Germinal center (tissue), 1 donor: ENCODE data around the gene CSH2.
A peak's percentile ranks its signal among the peaks of the same experiment; 100 is the strongest.

Source experiments
- DNase-seq: peaks from one replicate; pipeline ENCODE4 v3.0.0; 2012; ENCODE audit warnings: mixed read lengths, low spot score

The CSH2 gene

DNA sequence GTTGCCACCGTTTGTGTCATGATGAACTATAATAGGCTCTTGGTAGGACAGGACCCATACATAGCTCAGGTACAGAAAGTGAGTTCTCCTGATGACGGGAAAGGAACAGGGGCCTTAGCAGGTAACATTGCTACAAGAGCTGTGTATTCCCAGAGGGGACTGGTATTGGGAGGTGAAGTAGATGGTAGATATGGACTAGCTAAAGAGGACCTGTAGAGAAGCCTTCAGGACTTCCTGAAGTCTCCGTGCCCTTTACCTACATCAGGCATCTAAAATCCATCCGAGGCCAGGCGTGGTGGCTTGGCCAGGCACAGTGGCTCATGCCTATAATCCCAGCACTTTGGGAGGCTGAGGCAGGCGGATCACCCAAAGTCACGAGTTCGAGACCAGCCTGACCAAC, 18.3 kb downstream of the CSH2 start:
- no peak for DNase-seq

DNA sequence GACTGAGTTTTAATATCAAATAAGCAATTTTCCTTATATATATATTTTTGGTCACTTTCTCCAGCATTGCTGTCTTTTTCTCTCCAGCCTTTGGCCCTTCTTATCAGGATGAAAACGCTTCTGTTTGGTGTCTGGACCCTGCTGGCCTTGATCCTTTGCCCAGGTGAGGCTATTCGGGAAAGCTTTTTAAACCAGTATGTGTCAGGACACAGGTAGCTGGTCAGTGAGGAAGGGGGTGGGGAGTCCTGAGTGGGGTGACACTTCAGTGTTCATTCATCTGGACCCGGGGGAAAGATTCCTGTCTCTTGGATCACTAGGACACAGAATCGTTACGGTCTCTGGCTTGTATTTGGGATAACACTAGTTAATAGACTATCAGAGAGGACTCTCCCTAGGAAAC, 18.8 kb downstream of the CSH2 start:
- DNase-seq, result no peak

DNA sequence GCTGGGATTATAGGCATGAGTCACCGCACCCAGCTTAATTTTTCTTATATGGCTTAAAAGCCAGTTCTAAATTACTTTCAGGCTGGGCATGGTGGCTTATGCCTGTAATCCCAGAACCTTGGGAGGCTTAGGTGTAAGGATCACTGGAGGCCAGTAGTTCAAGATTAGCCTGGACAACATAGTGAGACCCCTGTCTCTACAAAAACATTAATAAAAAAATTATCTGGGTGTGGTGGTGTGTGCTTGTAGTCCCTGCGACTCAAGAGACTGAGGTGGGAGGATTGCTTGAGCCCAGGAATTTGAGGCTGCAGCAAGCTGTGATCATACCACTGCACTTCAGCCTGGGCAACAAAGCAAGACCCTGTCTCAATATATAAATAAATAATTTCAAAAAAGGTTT, 20.2 kb downstream of the CSH2 start:
- DNase-seq, result no peak

DNA sequence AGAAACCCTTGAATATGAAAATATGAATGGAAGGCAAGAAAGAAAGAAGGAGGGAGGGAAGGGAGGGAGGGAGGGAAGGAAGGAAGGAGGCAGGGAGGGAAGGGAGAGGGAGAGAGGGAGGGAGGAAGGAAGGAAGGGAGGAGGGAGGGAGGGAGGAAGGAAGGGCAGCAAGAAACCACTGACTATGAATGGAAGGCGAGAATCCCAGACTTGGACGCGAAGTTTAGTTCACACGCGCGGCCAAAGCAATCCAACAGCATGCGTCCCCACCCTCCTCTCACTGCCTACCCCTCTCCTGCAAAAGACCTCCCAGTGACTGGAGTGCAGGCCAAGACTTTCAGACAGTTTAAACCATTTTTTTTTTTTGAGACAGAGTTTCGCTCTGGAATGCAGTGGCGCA, 23.1 kb downstream of the CSH2 start:
- DNase-seq, result no peak

DNA sequence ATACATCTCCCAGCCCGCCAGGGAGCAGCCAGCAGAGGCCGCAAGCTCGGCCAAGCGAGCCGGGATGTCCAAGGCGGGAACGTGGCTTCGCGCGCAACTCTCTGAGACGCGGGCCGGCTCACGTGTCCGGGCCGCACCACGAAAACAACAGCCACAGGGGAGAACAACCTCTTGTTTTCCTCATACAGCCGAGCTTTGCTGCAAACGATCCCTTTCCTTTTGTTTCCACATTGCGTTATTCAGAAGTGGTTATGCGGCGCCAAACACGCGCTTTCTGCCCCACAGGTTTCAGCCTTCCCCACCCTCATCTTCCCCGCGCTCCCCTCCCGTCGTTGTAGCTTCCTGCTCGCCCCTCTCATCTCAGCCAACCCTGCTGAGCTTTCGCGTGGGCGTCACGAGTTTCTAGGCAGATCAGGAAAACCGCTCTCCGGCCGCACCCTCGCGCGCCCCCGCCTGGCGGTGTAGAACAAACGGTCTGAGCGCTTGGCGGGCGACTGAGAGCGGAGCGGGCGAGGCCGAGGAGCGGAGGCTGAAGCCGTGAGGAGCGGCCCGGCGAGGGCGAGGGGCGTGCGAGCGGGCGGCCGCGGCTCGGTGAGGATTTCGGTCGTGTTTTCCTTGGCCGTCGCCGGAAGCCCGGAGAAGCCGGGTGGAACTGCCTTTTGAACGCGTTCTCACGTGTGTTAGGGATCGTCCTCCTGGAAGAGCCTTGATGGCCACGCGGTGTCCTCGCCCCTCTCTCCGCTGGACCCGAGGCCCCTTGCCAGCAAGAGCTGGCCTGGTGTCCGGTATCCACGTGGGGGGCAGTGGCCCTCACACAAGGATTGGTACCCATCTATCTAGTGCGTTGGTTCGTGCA, 24.4 kb downstream of the CSH2 start:
- DNase-seq, result peak; percentile 97

DNA sequence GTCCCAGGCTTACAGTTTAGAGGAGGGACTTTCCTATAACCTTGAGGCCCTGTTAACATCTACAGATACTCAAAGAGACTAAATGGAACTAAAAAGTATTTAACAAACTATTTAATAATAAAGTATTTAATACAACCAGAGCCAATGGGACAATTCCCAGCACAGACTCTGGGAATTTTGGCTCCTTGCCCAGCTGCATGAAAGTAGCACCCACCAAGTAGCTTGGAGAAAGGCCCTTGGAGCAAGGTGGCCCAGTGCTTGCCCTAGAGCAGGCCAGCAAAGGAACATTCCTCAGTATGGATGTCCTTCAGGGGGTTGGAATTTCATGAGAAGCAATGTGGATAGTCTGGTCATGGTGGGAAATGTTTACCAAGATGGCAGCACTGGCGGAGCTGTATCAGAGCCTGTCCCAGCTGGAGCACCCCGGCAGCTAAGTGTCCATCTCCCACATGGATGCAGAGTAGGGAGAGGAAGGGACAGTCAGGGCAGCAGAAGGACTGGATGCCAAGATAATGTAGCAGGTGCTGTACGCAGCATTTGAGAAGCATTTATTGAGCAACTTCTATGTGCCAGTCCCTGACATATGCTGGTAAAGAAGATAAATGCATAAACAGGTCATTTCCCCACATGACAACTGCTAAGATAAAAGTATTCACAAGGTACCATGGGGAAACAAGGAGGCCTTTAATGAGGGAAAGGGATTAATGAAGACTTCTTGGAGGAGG, 25.8 kb downstream of the CSH2 start:
- no peak for DNase-seq

DNA sequence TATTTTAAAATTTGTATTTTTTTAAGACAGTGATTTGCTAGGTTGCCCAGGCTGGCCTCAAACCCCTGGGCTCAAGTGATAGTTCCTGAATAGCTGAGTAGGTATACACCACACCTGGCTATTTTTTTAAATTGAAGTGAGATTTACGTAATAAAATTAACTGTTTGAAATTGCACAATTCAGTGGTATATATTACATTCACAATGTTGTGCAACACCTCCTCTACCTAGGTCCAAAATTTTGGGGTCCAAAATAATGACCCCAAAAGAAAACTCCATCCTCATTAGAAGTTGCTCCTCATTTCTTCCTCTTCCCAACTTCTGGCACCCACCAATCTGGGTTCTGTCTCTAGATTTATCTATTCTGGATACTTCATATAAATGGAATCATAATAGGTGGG, 28.0 kb downstream of the CSH2 start:
- no peak for DNase-seq

DNA sequence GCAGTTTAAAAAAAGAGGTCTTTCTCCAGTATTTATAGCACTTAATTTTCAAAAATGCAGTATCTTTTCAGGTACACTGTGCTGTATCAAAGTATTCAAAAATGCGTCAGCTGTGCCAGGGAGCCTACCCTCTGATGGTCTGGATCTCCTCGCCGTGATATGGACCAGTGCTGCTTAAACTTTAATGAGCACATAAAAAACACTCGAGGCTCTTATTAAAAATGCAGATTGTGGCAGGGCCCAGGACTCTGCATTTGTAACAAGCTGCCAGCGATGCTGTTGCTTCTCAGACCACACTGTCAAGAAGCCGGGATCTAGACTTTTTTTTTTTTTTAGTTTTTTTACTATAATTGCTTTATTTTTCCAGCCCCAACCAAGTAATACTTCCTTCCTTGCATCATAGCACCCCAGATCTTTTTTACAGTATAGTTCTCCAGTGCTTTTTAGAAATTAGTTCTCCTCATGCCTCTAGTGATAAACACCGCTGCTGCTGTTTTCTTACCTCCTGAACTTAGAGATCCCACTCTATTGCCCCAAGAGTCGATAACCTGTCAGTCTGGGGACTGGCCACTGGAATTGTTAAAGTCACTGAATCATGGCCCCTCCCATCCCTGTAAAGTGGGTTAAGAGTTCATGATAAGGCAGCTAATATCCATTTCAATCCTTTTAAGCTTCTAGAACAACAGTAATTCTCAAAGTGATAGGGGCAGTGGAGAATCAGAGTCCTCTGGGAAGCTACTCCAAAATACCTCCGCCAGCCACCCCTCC, 29.4 kb downstream of the CSH2 start:
- no peak for DNase-seq

DNA sequence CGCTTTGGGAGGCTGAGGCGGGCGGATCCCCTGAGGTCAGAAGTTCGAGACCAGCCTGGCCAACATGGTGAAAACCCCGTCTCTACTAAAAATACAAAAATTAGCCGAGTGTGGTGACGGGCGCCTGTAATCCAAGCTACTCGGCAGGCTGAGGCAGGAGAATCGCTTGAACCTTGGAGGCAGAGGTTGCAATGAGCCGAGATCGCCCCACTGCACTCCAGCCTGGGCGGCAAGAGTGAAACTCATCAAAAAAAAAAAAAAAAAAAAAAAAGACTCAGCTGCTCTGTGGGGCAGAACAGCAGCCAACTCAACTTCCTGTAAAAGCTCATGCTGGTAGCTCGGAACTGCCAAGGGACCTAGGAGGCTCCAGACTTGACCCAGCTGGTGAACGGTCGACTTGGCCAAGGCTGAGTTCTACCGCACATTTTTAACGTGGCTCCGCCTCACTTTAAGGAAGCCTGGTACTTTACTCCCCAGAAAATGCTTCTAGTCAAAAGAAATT, 30.0 kb downstream of the CSH2 start:
- peak; percentile 78 for DNase-seq

DNA sequence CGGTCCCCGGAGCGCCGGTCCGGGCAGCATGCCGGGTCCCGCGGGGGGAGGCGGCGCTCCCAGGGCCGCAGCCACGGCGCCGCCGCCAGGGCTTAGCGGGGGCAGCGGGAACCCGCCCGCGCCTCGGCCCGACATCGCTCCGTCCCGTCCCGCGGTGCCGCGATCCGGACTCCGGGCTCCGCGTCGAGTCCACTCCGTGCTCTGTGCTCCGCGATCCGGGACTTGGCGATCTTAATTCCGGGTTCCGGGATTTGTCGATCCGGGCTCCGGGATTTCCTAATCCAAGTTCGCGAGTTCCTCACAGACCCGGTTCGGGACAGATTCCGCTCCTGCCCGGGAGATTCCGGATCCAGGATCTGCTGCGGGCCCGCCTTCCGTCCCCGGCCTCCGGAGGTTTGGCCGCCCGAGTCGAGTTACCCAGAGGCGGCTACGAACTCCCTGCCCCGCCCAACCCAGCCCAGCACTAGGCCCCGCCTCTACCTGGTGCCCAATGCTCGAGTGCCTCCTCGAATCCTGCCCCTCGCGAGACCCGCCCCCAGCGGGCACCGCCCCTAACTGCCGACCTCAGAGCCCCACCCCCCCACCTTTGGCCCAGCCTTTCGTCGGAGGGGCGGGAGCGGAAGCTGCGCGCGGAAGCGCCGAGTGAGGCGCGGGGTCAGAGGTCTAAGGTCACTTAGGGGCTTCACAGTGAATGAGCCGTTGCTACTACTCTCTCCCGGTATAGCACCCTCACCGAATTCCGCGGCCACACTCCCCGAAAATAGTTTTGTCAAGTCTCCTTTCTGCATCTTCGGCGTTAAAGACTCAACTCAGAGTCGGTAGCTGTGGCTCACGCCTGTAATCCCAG, 30.7 kb downstream of the CSH2 start, which contains the start of gene SMARCD2:
SMARCD2 (minus strand) TSS at position 146 of the 847 bp plus-strand sequence; CDS start at position 135, 11 bp downstream.
- DNase-seq, result peak; percentile 96

DNA sequence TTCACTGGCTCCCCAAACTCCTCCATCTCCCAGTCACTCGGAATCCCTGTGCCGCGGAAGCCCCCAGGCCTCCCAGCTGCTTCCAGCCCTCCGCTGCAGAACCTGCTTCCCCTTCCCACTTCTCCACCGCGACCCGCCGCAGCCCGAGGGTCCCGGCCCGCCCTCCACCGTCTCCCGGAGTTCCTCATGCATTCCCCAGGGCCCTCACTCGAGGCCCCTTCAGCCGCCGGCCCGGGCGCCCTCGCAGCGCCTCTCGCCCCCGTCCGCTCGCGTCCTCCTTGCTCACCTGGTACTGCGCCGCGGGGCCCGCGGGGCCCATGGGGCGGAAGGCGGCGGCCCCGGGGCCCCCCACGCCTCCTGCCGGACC, 31.3 kb downstream of the CSH2 start:
- DNase-seq, result no peak

DNA sequence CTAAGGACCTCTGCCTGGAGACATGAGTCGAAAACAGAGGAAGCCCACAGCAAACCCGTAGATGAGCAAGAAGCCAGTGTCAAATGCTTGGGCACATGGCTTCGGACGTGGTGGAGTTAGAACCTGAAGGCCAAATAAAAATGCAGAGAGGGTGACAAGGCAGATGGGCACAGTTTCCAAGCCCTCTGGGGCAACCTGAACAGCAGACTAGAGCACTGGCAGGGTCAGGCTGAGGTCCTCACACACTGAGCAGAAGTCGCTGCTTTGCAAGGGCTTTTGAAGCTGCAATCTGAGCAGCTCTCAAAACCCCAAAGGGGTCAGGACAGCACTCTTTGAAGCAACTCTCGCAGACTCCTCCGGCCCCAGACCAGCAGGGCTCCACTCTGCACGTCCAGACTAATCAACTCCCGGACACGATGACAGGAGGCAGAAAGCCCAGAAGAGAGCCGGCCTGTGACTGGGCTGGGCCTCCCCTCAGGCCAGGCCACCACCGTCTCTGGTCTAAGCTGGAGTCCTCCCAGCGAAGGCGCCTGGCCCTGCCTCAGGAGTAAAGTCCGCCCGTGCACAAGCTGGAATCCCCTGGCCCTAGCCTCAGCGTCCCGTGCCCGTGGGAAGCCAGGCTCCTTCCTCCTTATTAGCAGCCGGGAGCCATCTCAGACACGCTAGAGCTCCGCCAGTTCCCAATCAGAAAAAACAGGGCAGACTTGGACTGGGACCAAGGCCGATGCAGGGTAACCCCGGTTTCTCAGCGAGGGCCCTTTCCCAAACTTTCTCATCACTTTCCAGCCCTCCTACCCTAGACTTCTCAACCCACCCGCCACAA, 31.9 kb downstream of the CSH2 start:
- DNase-seq, result no peak

DNA sequence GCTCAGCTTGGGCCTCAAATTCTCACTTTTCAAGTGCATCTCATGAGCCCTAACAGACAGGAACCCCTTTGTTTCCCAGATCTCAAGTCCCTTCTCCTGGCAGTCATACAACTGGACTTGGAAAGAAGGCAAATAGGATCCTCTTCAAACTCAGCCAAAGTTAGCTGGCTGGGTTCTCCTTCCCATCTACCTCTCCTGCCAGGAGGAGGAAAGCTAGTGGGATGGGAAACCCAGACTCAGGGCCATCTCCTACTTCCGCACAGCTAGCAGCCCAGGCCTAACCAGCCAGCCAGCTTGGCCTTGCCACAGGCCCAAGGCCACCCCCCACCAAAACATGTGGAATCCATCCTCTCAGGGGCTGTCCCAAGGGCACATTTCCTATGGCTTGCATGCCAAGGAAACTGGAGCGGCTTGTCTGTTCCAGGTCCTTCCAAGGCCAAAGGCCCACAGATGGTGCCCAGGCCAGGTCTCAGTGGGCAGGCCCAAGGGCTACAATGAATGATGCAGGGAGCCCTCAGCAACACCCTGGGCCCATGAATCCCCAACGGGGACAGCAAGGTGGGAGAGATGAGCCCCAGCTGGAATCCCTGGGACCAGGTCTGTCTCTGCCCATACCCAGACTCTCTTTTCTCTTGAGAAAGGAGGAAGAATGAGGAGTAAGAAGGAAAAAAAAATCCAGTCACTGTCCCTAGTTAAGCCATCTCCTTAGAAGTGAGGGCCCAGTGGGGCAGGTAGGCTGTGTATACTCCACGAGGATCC, 32.7 kb downstream of the CSH2 start:
- DNase-seq, result no peak

DNA sequence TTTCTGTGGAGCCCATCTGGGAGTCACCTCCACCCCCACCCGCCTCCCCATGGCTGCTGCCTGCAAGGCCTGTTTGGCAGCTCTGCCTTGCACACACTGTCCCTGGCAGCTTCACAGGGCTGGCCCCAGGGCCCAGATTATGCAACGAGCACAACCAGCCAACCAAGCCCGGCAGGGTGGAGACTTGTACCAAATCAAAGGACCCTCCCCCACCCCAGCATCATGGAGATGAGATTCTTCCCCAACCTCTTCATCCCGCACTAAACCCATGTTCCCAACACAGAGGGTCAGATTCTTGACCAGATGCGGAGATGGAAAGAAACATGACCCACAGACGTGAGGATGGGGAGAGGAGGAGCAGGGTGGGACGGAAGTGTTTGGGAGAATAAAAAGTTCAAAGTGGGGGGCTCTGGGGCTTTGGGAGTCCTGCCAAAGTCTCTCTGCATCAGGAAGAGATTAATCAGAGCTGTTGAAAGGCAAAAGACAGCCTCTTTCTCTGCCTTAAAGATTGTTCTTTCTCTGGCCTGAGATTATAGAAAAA, 34.8 kb downstream of the CSH2 start:
- DNase-seq, result no peak

DNA sequence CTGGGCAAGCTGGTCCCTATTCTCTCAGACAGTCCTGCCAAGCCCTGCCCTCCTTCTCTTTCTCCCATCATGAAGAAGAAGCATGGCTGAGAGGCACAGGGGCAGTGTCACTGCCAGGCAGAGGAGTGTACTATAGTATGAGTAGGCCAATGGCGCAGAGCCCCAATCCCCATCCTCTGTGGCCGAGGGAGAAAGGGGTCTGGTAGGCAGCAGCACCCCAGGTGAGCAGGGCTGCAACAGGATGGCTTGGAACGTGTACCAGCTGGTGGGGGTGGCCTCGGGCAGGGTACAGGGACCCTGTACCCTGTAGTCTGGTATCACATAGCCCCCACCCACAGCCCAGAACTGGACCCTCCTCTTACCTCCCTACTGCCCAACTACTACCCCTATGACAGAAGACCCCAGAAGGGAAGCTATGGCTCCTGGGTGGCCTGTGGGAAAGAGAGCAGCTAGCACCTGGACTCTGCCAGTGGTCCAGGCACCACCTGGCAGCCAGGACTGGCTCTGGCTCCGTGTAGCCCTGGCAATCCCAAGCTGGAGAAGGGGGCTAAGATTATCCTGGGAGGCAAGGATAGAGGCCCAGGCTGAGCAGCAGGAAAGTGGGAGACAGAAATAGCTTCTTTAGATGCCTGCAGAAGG, 35.4 kb downstream of the CSH2 start:
- no peak for DNase-seq

DNA sequence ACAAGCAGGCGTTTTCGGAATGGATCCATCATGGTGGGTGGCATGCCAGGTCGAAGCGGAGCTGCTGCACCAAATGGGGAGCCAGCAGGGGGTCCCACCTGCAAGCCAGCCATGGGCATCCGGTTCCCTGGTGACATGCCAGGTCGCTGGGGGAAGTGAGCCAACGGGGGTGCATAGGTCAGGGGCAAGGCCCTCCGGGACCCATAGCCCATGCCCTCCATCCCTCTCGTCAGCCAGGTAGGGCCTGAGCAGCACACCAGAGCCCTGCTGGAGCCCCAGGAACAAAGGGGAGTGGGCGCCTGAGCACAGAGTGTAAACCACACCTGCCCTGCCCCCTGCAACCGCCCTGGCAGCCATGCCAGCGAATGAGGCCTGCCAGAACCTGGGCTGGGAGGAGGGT, 36.0 kb downstream of the CSH2 start:
- DNase-seq, result no peak

DNA sequence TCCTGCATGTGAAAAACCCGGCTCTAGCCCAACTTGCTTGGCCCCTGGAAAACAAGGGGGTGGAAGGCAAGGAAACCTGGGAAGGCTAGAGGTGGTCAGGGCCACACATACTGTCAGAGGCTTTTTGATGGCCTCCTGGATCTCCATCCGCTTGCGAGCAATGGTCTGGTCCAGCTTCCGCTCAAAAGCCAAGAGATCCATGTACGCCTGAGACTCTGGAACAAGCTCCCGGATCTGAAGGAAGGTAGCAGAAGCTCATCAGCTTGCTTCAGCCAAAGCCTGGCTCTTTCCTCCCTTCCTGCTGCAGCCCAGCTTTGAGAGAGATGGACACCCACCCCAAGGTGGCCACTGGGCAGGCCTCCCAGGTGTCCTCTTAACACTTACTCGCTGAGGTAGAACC, 36.7 kb downstream of the CSH2 start:
- no peak for DNase-seq

DNA sequence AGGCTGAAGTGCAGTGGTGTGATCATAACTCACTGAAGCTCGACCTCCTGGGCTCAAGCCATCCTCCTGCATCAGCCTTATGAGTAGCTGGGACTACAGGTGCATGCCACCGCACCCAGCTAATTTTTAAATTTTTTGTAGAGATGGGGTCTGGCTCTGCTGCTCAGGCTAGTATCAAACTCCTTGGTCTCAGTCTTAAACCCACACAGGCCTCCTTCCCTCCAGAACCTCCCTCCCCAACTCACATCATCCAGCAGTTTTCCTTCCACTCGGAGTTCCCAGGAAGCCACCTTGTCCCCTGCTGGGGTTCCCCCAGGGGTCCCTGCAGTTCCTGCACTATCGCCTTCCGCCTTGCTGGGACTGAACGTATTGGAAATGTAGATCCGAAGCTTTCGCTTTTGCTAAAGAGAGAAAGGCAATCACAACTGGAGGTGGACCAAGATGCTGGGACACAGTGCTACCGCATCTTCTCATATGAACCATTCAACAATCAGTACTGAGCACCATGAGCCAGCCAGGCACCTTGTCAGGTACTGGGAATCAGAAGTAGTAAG, 38.2 kb downstream of the CSH2 start:
- DNase-seq, result no peak
